ENCODE data around the gene RAB3C. TPM values are rescaled to one million over a fixed set of nuclear protein-coding genes. Genes with fewer than 3 reads are reported as not detected.

RAB3C gene
- total RNA-seq, 1 donor from 2014 or later, result 0.92 TPM

GRCh38 chr5:58711965-58712364 lies 129.1 kb downstream of the RAB3C start:
- DNase-seq (ENCODE audit: missing footprints), result no peak
- intact Hi-C loops (cut with DNase I), result no loop called here
- ATAC-seq, result no peak

- ATAC-seq (no peak), DNase-seq (ENCODE audit: missing footprints) (no peak)
- intact Hi-C loops (cut with DNase I), result no loop called here
Observed at GRCh38 chr5:58714046-58714445, 131.2 kb downstream of the RAB3C start.

- no peak for DNase-seq (ENCODE audit: missing footprints)
- ATAC-seq, result no peak
- intact Hi-C loops (cut with DNase I), result loop anchor here (2.0 kb wide), 1 partner anchor 217 kb away; no protein-coding TSS in a partner anchor
Observed at GRCh38 chr5:58715997-58716656, 133.3 kb downstream of the RAB3C start.

GRCh38 chr5:58716713-58717112 lies 133.8 kb downstream of the RAB3C start:
- no peak for ATAC-seq

GRCh38 chr5:58717303-58718007 lies 134.6 kb downstream of the RAB3C start:
- no peak for ATAC-seq
- no peak for DNase-seq (ENCODE audit: missing footprints)
- intact Hi-C loops (cut with DNase I), result loop anchor here (2.0 kb wide), 1 partner anchor 219 kb away; no protein-coding TSS in a partner anchor

More at GRCh38 chr5:58716713-58717112, 133.8 kb downstream of the RAB3C start:
- intact Hi-C loops (cut with DNase I), result loop anchor here (2.0 kb wide), 1 partner anchor 218 kb away; no protein-coding TSS in a partner anchor
- no peak for DNase-seq (ENCODE audit: missing footprints)

- intact Hi-C loops (cut with DNase I), result no loop called here
- no peak for DNase-seq (ENCODE audit: missing footprints)
- ATAC-seq, result no peak
Observed at GRCh38 chr5:58718269-58718978, 135.5 kb downstream of the RAB3C start.

GRCh38 chr5:58722160-58722559 lies 139.3 kb downstream of the RAB3C start:
- intact Hi-C loops (cut with DNase I), result no loop called here
- ATAC-seq (no peak), DNase-seq (ENCODE audit: missing footprints) (no peak)

GRCh38 chr5:58724992-58725391 lies 142.1 kb downstream of the RAB3C start:
- intact Hi-C loops (cut with DNase I), result no loop called here
- no peak for DNase-seq (ENCODE audit: missing footprints)
- ATAC-seq, result no peak

- ATAC-seq, result no peak
- no peak for DNase-seq (ENCODE audit: missing footprints)
- intact Hi-C loops (cut with DNase I), result no loop called here
Observed at GRCh38 chr5:58731641-58732040, 148.8 kb downstream of the RAB3C start.

GRCh38 chr5:58735637-58736036 lies 152.8 kb downstream of the RAB3C start:
- ATAC-seq (no peak), DNase-seq (ENCODE audit: missing footprints) (no peak)
- intact Hi-C loops (cut with DNase I), result no loop called here

GRCh38 chr5:58736214-58736613 lies 153.3 kb downstream of the RAB3C start:
- DNase-seq (ENCODE audit: missing footprints) (no peak), ATAC-seq (no peak)

GRCh38 chr5:58737671-58738070 lies 154.8 kb downstream of the RAB3C start:
- DNase-seq (ENCODE audit: missing footprints), result no peak
- intact Hi-C loops (cut with DNase I), result no loop called here
- ATAC-seq, result no peak

More at GRCh38 chr5:58736214-58736613, 153.3 kb downstream of the RAB3C start:
- intact Hi-C loops (cut with DNase I), result no loop called here

GRCh38 chr5:58738336-58738735 lies 155.5 kb downstream of the RAB3C start:
- DNase-seq (ENCODE audit: missing footprints) (no peak), ATAC-seq (no peak)
- intact Hi-C loops (cut with DNase I), result no loop called here

- DNase-seq (ENCODE audit: missing footprints) (no peak), ATAC-seq (no peak)
- intact Hi-C loops (cut with DNase I), result no loop called here
Observed at GRCh38 chr5:58739051-58739450, 156.2 kb downstream of the RAB3C start.

GRCh38 chr5:58740956-58741355 lies 158.1 kb downstream of the RAB3C start:
- no peak for ATAC-seq
- DNase-seq (ENCODE audit: missing footprints), result no peak
- intact Hi-C loops (cut with DNase I), result no loop called here

- intact Hi-C loops (cut with DNase I), result no loop called here
- DNase-seq (ENCODE audit: missing footprints), result no peak
Observed at GRCh38 chr5:58745350-58745749, 162.5 kb downstream of the RAB3C start.

GRCh38 chr5:58746321-58746720 lies 163.4 kb downstream of the RAB3C start:
- ATAC-seq (no peak), DNase-seq (ENCODE audit: missing footprints) (no peak)
- intact Hi-C loops (cut with DNase I), result no loop called here

More at GRCh38 chr5:58745350-58745749, 162.5 kb downstream of the RAB3C start:
- no peak for ATAC-seq

- ATAC-seq, result no peak
- DNase-seq (ENCODE audit: missing footprints), result no peak
- intact Hi-C loops (cut with DNase I), result no loop called here
Observed at GRCh38 chr5:58750036-58750435, 167.2 kb downstream of the RAB3C start.

GRCh38 chr5:58751222-58751837 lies 168.5 kb downstream of the RAB3C start:
- no peak for ATAC-seq
- no peak for DNase-seq (ENCODE audit: missing footprints)
- intact Hi-C loops (cut with DNase I), result no loop called here
